HG03095 (cell line): Measurements from ENCODE around the gene PRR23A.

ENCODE experiments used
- ATAC-seq: cut with Tn5 transposase; IDR thresholded peaks from one replicate; pipeline ENCODE4 v1.9.1; 2021; ENCODE audit warnings: moderate library complexity; ENCODE audit not compliant: unreplicated experiment

PRR23A gene

GRCh38 chr3:138974462-138974861 lies 31.6 kb downstream of the PRR23A start:
- ATAC-seq: no peak

- no peak for ATAC-seq
Measured at GRCh38 chr3:138972941-138973340, 33.1 kb downstream of the PRR23A start.

DNA sequence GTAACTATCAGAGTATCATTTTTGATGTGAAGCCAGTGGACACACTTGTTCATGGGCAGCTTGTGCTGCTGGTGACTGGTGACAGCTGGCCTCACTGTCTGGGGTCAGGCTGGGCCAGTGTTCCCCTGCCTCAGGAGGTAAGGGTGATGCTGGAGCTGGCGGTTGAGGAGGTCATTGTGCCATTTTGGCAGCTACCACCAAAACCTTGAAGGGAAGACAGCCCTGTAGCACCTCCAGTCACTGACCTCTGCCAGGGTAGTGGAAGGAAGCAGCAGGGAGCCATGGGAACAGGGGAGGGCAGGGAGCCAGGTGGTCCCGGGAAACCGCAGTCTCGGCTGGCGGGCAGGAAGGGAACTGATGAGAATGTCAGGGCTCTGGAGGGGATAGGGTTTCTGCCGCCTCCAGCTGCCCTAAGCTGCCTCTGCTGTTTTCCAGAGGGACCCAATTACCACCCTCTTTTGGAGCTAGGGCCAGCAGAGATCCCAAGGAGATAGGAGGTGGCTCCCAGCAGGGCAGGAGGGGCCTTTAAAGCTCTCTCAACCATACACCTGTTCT lies 34.2 kb downstream of the PRR23A start:
- ATAC-seq: no peak

- no peak for ATAC-seq
Measured at GRCh38 chr3:138964923-138965322, 41.1 kb downstream of the PRR23A start.

- ATAC-seq: no peak
Measured at GRCh38 chr3:138964264-138964663, 41.8 kb downstream of the PRR23A start.

DNA sequence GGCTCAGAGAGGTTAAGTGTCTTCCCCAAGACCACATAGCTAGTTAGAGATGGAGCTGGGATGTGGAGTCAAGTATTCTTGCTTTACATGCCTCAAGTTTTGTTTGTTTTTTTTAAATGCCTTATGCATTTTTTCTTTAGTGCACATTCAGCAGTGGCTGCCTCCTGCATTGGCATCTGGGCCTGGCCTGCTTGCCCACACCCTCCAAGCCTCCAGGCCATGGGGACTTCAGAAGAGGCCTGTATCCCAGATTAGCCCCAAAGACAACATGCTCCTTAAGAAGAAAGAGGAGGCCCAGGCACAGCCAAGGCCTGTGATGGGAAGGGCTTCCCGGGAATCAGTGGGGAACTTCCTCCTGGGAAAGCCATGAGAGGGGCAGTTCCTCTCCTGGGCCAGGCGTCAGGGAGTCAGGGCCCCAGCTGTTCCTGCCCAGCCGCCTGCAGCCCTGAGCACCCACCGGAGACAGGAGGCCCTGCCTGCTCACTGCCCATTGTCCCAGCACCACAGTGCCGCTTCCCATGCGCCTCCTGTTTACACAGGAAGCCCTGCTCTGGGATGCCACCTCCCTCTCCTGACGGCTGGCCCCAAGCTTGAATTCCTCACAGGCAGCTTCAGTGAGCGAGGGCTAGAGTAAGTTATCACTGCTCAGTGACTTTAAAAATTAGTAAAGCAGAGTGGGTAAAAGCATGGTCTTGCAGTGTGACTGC lies 43.1 kb downstream of the PRR23A start:
- ATAC-seq: no peak

GRCh38 chr3:138960417-138960852 lies 45.6 kb downstream of the PRR23A start:
- no peak for ATAC-seq
